ENCODE results near the gene CACNB3. TPM values are rescaled to one million over a fixed set of nuclear protein-coding genes. Genes with fewer than 3 reads are reported as not detected.

Gene CACNB3
- 10 to 100 TPM; 40.6 to 59.9 TPM for total RNA-seq
- polyA plus RNA-seq (2013, experiment 1 of 2): 57.5 TPM
- 51.8 TPM for polyA plus RNA-seq (2013, experiment 2 of 2)
- long read RNA-seq, experiment 1, partial matches to known transcripts: 9 of 13 reads
- long read RNA-seq, experiment 1, other reads (novel, unspliced or antisense): 4 of 13 reads
- long read RNA-seq, experiment 2, partial matches to known transcripts: 4 of 13 reads
- long read RNA-seq, experiment 2, other reads (novel, unspliced or antisense): 9 of 13 reads
- long read RNA-seq, experiment 3, partial matches to known transcripts: 8 of 11 reads
- long read RNA-seq, experiment 3, other reads (novel, unspliced or antisense): 3 of 11 reads
- long read RNA-seq, experiment 4, partial matches to known transcripts: 5 of 5 reads
- long read RNA-seq, experiment 4, other reads (novel, unspliced or antisense): 0 of 5 reads

DNA sequence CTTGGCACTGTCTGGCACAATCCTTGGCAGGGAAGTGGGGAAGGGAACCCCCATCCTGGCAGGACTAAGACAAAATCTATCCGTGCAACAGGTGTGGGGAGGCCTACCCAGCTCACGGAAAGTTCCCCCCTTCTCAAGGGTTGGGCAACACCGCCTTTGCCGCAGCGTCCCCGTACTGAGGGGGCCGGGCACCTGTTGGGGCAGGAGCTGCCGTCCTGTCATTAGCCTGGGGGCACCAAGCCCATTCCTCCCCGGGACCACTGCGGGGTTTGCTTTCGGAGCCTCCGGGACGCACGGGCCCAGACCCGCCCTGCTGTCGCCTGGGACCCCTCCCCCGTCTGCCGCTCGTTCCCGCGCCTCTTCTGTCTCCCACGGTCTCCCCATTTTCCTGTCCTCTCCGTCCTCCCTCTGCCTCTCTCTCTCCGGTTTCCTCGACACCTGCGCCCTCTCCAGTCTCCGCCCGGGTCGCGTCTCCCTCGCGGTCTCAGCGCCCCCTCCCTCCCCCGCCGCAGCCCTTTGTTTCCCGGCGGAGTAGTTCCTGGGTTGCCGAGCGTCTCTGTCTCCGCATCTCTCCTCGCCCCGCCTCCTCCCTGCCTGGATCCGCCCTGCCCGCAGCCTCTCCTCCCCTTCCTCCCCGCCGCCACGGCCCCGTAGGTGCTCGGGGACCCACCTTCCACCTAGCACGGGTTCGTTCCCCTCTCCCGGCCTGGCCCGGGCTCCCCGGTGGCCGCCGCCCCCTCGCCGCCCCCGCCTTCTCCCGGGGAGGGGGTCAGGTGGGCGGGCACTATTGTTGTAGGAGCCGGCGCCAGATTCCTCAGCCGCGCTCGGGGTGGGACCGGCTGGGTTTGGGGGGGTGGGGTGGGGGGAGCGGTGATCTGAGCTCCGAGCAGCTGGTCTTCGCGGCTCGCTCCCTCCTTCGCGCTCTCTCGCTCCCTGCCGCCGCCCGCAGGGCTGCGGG is at the start of gene CACNB3:
Gene CACNB3 (plus strand): TSS at position 624 of the 958 bp plus-strand sequence. CDS start 434 bp downstream, outside the sequence.
- H3K27ac ChIP-seq (ENCODE audit: low read depth, low read length): peak within 1 kb of the TSS; percentile 62
- H3K4me1 ChIP-seq (ENCODE audit: control insufficient read depth, insufficient read depth, low read length): peaks cover 9% of the 10 kb centered on the region
- H3K27me3 Mint-ChIP-seq (ENCODE audit: insufficient read depth): peaks cover 72% of the 10 kb centered on the region
- H3K36me3 Mint-ChIP-seq (ENCODE audit: low read depth): no peaks in the 10 kb centered on the region
- peak; percentile 97 for DNase-seq
- peak within 1 kb of the TSS; percentile 74 for H3K27ac Mint-ChIP-seq
- peaks cover 23% of the 10 kb centered on the region for H3K4me1 Mint-ChIP-seq
- no peaks in the 10 kb centered on the region for H3K27me3 ChIP-seq (ENCODE audit: control insufficient read depth, insufficient read depth, low read length, poor library complexity, severe bottlenecking)
- H3K9ac ChIP-seq (ENCODE audit: extremely low read depth, low read length, poor library complexity, severe bottlenecking): peak within 1 kb of the TSS; percentile 68
- no peaks in the 10 kb centered on the region for H3K9me3 ChIP-seq (ENCODE audit: control insufficient read depth, low read length)
- TF ChIP-seq, protein P1, sequence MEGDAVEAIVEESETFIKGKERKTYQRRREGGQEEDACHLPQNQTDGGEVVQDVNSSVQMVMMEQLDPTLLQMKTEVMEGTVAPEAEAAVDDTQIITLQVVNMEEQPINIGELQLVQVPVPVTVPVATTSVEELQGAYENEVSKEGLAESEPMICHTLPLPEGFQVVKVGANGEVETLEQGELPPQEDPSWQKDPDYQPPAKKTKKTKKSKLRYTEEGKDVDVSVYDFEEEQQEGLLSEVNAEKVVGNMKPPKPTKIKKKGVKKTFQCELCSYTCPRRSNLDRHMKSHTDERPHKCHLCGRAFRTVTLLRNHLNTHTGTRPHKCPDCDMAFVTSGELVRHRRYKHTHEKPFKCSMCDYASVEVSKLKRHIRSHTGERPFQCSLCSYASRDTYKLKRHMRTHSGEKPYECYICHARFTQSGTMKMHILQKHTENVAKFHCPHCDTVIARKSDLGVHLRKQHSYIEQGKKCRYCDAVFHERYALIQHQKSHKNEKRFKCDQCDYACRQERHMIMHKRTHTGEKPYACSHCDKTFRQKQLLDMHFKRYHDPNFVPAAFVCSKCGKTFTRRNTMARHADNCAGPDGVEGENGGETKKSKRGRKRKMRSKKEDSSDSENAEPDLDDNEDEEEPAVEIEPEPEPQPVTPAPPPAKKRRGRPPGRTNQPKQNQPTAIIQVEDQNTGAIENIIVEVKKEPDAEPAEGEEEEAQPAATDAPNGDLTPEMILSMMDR (conservative IDR thresholded peaks at IDR 0.05): no peak
- H3K36me3 ChIP-seq (ENCODE audit: control insufficient read depth, insufficient read depth, low read length): no peaks in the 10 kb centered on the region
- 0 to 2% methylated on average over 22 to 71 of the region's 79 CpGs for whole genome bisulfite sequencing, 2 experiments (ENCODE audit: insufficient coverage in 1 of 2, insufficient read length in 1 of 2)
- H3K4me3 ChIP-seq (ENCODE audit: low read length): peak within 1 kb of the TSS; percentile 87
- no peaks in the 10 kb centered on the region for H3K9me3 Mint-ChIP-seq
- peak within 1 kb of the TSS; percentile 79 for H3K4me3 Mint-ChIP-seq

DNA sequence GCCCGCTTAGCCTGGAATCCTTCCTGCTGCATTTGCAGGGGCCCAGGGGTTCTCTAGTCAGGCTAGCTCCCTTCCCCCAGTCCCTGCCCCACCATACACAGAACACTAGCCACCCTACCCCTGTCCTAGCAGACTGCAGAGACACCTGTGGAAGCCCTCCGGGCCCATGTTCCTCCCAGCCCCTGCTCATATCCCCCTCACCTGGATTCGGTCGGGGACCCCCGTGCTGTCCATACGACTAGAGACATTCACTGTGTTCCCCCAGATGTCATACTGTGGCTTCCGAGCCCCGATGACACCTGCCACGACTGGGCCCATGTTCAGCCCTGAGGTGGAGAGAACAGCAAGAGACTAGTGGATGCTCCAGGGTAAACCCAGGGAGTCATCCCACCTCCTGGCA is 49.6 kb upstream of the CACNB3 start:
- Mint-ChIP-seq H3K4me1 (peaks cover 7% of the 10 kb centered on the region), H3K27me3 (ENCODE audit: insufficient read depth) (no peaks in the 10 kb centered on the region), H3K27ac (peak overlapping the region; percentile 87), H3K36me3 (ENCODE audit: low read depth) (peaks cover 62% of the 10 kb centered on the region), H3K9me3 (no peaks in the 10 kb centered on the region), H3K4me3 (no peak overlapping the region)
- H3K36me3 ChIP-seq (ENCODE audit: control insufficient read depth, insufficient read depth, low read length): peaks cover 62% of the 10 kb centered on the region
- TF ChIP-seq, protein P1 (conservative IDR thresholded peaks at IDR 0.05): no peak
- DNase-seq: no peak
- no peaks in the 10 kb centered on the region for H3K9me3 ChIP-seq (ENCODE audit: control insufficient read depth, low read length)
- no peaks in the 10 kb centered on the region for H3K27me3 ChIP-seq (ENCODE audit: control insufficient read depth, insufficient read depth, low read length, poor library complexity, severe bottlenecking)
- H3K9ac ChIP-seq (ENCODE audit: extremely low read depth, low read length, poor library complexity, severe bottlenecking): no peak overlapping the region
- WGBS, 2 experiments (ENCODE audit: insufficient coverage in 1 of 2, insufficient read length in 1 of 2): 89 to 95% methylated on average over 4 to 9 of the region's 9 CpGs
- H3K4me1 ChIP-seq (ENCODE audit: control insufficient read depth, insufficient read depth, low read length): peaks cover 3% of the 10 kb centered on the region
- H3K4me3 ChIP-seq (ENCODE audit: low read length): no peak overlapping the region
- no peak overlapping the region for H3K27ac ChIP-seq (ENCODE audit: low read depth, low read length)

DNA sequence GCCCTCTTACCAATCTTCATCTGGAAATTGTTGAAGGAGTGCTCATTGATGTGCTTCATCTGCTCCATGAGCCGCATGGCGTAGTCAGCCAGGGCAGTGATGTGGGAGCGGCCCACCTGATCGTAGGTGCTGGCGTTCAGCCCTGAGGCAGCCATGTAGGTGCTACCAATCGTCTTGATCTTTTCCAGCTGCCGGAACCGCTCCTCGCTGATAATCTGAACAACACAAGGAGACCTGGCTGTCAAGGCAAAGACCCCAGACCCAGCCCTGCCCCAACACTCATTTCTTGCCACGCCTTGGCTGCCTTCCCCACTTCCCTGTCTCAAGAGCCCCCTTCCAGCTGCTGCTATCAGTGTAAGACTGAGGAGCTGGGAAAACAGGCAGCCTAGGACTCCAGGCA is 47.5 kb upstream of the CACNB3 start:
- peaks cover 7% of the 10 kb centered on the region for H3K4me1 Mint-ChIP-seq
- H3K36me3 Mint-ChIP-seq (ENCODE audit: low read depth): peaks cover 66% of the 10 kb centered on the region
- H3K4me3 Mint-ChIP-seq: no peak overlapping the region
- 91 to 96% methylated on average over 8 to 10 of the region's 10 CpGs for WGBS, 2 experiments (ENCODE audit: insufficient coverage in 1 of 2, insufficient read length in 1 of 2)
- Histone ChIP-seq H3K4me1 (ENCODE audit: control insufficient read depth, insufficient read depth, low read length) (peaks cover 3% of the 10 kb centered on the region), H3K27me3 (ENCODE audit: control insufficient read depth, insufficient read depth, low read length, poor library complexity, severe bottlenecking) (no peaks in the 10 kb centered on the region), H3K4me3 (ENCODE audit: low read length) (no peak overlapping the region), H3K9ac (ENCODE audit: extremely low read depth, low read length, poor library complexity, severe bottlenecking) (no peak overlapping the region), H3K9me3 (ENCODE audit: control insufficient read depth, low read length) (no peaks in the 10 kb centered on the region), H3K36me3 (ENCODE audit: control insufficient read depth, insufficient read depth, low read length) (peaks cover 75% of the 10 kb centered on the region), H3K27ac (ENCODE audit: low read depth, low read length) (no peak overlapping the region)
- DNase-seq: no peak
- H3K27me3 Mint-ChIP-seq (ENCODE audit: insufficient read depth): no peaks in the 10 kb centered on the region
- TF ChIP-seq, protein P1 (conservative IDR thresholded peaks at IDR 0.05): no peak
- H3K9me3 Mint-ChIP-seq: no peaks in the 10 kb centered on the region
- no peak overlapping the region for H3K27ac Mint-ChIP-seq
